Suprapubic skin (tissue), 4 donors: ENCODE data around the gene ARHGAP22.

Source experiments
- CTCF ChIP-seq, 2 donors: fragments of 200-600 bp in 1 of 2; fragments of 450-650 bp in 1 of 2; sonication (generic) in 1 of 2; IDR thresholded peaks; one replicate each; pipeline ENCODE4 v1.5.1; 2016 to 2019; ENCODE audit warnings: antibody characterized with exemption in 2 of 2, mild to moderate bottlenecking in 1 of 2, moderate library complexity in 1 of 2
- EP300 ChIP-seq: sonication (generic); formaldehyde crosslinking; IDR thresholded peaks from one replicate; pipeline ENCODE4 v1.6.1; 2017; ENCODE audit warnings: antibody characterized with exemption
- POLR2A ChIP-seq, 2 donors: fragments of 450-650 bp; IDR thresholded peaks; one replicate each; pipeline ENCODE4 v1.6.1; 2017; ENCODE audit warnings: antibody characterized with exemption in 2 of 2, mild to moderate bottlenecking in 2 of 2, moderate library complexity in 2 of 2
- POLR2AphosphoS5 ChIP-seq, 3 donors: sonication (generic); formaldehyde crosslinking; IDR thresholded peaks; one replicate each; pipeline ENCODE4 v1.6.1; 2017; ENCODE audit warnings: antibody characterized with exemption in 3 of 3

- TF ChIP-seq CTCF (IDR thresholded peaks at IDR 0.05) (no peak), POLR2A (IDR thresholded peaks at IDR 0.05) (no peak), POLR2AphosphoS5 (IDR thresholded peaks at IDR 0.05) (no peak), EP300 (no peak)
Measured at GRCh38 chr10:48473704-48474103, 131.2 kb downstream of the ARHGAP22 start.
